SH-SY5Y (cell line): ENCODE results near the gene SCARB1.

Source experiments
- GATA2 ChIP-seq: IDR thresholded peaks from 2 replicates; pipeline ENCODE4 v1.6.1; 2011; ENCODE audit warnings: mild to moderate bottlenecking, low read depth, low read length
- GATA3 ChIP-seq: IDR thresholded peaks from 2 replicates; pipeline ENCODE4 v1.6.1; 2011; ENCODE audit warnings: low read depth, mild to moderate bottlenecking, low read length, moderate library complexity

SCARB1 gene

GRCh38 chr12:124777399-124778372 is 86.0 kb downstream of the SCARB1 start:
- TF ChIP-seq GATA3, result no peak
- no peak for TF ChIP-seq GATA2

GRCh38 chr12:124776125-124776513 is 87.5 kb downstream of the SCARB1 start:
- no peak for TF ChIP-seq GATA3
- no peak for TF ChIP-seq GATA2

GRCh38 chr12:124774462-124775167 is 89.0 kb downstream of the SCARB1 start:
- TF ChIP-seq GATA2, result no peak
- TF ChIP-seq GATA3, result no peak

- TF ChIP-seq GATA3, result no peak
- TF ChIP-seq GATA2, result no peak
Observed at GRCh38 chr12:124774054-124774461, 89.6 kb downstream of the SCARB1 start.

GRCh38 chr12:124772289-124773170 is 91.1 kb downstream of the SCARB1 start:
- no peak for TF ChIP-seq GATA2
- no peak for TF ChIP-seq GATA3

- TF ChIP-seq GATA2 (no peak), GATA3 (no peak)
Observed at GRCh38 chr12:124771462-124772288, 92.0 kb downstream of the SCARB1 start.

GRCh38 chr12:124770728-124771127 is 92.9 kb downstream of the SCARB1 start:
- TF ChIP-seq GATA3 (no peak), GATA2 (no peak)

GRCh38 chr12:124769881-124770512 is 93.7 kb downstream of the SCARB1 start:
- TF ChIP-seq GATA2, result no peak
- TF ChIP-seq GATA3, result no peak

- no peak for TF ChIP-seq GATA2
Observed at GRCh38 chr12:124769163-124769530, 94.5 kb downstream of the SCARB1 start.

GRCh38 chr12:124768452-124769162 is 95.1 kb downstream of the SCARB1 start:
- TF ChIP-seq GATA2, result no peak
- no peak for TF ChIP-seq GATA3

GRCh38 chr12:124767066-124767821 is 96.4 kb downstream of the SCARB1 start:
- TF ChIP-seq GATA3, result no peak
- no peak for TF ChIP-seq GATA2

GRCh38 chr12:124766727-124767065 is 97.0 kb downstream of the SCARB1 start:
- no peak for TF ChIP-seq GATA2
- TF ChIP-seq GATA3, result no peak
